HepG2 (cell line): ENCODE measurements around the gene SCN9A. TPM values are rescaled to one million over a fixed set of nuclear protein-coding genes. Genes with fewer than 3 reads are reported as not detected.

Experiments
- ARID4A ChIP-seq: sonication (generic); formaldehyde crosslinking; IDR thresholded peaks from 2 replicates; pipeline ENCODE4 v1.5.0; 2020; ENCODE audit warnings: mild to moderate bottlenecking, missing genetic modification reagents, borderline replicate concordance
- CEBPG ChIP-seq: IDR thresholded peaks from 2 replicates; pipeline ENCODE4 v1.6.1; 2016
- FOXJ3 ChIP-seq: sonication (generic); formaldehyde crosslinking; IDR thresholded peaks from 2 replicates; pipeline ENCODE4 v1.4.0; 2020; ENCODE audit warnings: missing genetic modification reagents, mild to moderate bottlenecking, borderline replicate concordance
- HDAC2 ChIP-seq: sonication (generic); formaldehyde crosslinking; IDR thresholded peaks from 2 replicates; pipeline ENCODE4 v1.4.0; 2020; ENCODE audit warnings: missing genetic modification reagents
- HHEX ChIP-seq: IDR thresholded peaks from 2 replicates; pipeline ENCODE4 v1.6.1; 2016; ENCODE audit warnings: control low read depth
- HNF1A ChIP-seq, 2 experiments: sonication (generic) in 1 of 2; formaldehyde crosslinking in 1 of 2; IDR thresholded peaks; 2 replicates each; pipeline versions ENCODE4 v1.4.0 to v1.6.1; 2016 to 2020; ENCODE audit warnings: borderline replicate concordance in 1 of 2, low read depth in 1 of 2, mild to moderate bottlenecking in 1 of 2, missing genetic modification reagents in 1 of 2
- IKZF5 ChIP-seq: IDR thresholded peaks from 2 replicates; pipeline ENCODE4 v1.6.1; 2018; ENCODE audit warnings: missing genetic modification reagents, mild to moderate bottlenecking, missing compliant biosample characterization
- NFE2L2 ChIP-seq: fragments of 150-350 bp; IDR thresholded peaks from 2 replicates; pipeline ENCODE4 v1.6.1; 2014; ENCODE audit warnings: low read length
- PAXIP1 ChIP-seq: sonication (generic); formaldehyde crosslinking; conservative IDR thresholded peaks from 2 replicates; pipeline ENCODE4 v1.4.0; 2020; ENCODE audit warnings: mild to moderate bottlenecking, missing genetic modification reagents, moderate library complexity
- PTBP1 ChIP-seq: fragments of 200-400 bp; formaldehyde crosslinking; IDR thresholded peaks from 2 replicates; pipeline ENCODE4 v1.6.1; 2018; ENCODE audit warnings: low read length, low read depth; ENCODE audit not compliant: poor library complexity, severe bottlenecking
- SOX13 ChIP-seq, 3 experiments: fragments of 450-650 bp in 1 of 3; sonication (generic) in 1 of 3; formaldehyde crosslinking in 1 of 3; IDR thresholded peaks in 2 of 3; conservative IDR thresholded peaks in 1 of 3; 2 replicates each; pipeline versions ENCODE4 v1.5.0 to v1.6.1; 2016 to 2020; ENCODE audit warnings: antibody characterized with exemption in 1 of 3, mild to moderate bottlenecking in 1 of 3, missing compliant biosample characterization in 1 of 3, missing genetic modification reagents in 1 of 3, moderate library complexity in 1 of 3
- ZMYM3 ChIP-seq: sonication (generic); formaldehyde crosslinking; IDR thresholded peaks from 2 replicates; pipeline ENCODE4 v1.5.1; 2020; ENCODE audit warnings: mild to moderate bottlenecking, missing genetic modification reagents
- ZMYM4 ChIP-seq: sonication (generic); formaldehyde crosslinking; IDR thresholded peaks from 2 replicates; pipeline ENCODE4 v1.8.1; 2023; ENCODE audit warnings: mild to moderate bottlenecking, missing genetic modification reagents
- ZNF543 ChIP-seq: sonication (generic); formaldehyde crosslinking; IDR thresholded peaks from 2 replicates; pipeline ENCODE4 v1.4.0; 2020; ENCODE audit warnings: mild to moderate bottlenecking, missing genetic modification reagents
- ZNF563 ChIP-seq: sonication (generic); formaldehyde crosslinking; IDR thresholded peaks from 2 replicates; pipeline ENCODE4 v1.8.0; 2022; ENCODE audit warnings: mild to moderate bottlenecking, moderate library complexity, missing genetic modification reagents
- ZNF883 ChIP-seq: sonication (generic); formaldehyde crosslinking; IDR thresholded peaks from 2 replicates; pipeline ENCODE4 v1.5.1; 2020; ENCODE audit warnings: mild to moderate bottlenecking, missing genetic modification reagents; ENCODE audit errors: not compliant biosample characterization
- polyA plus RNA-seq, 8 experiments: library from polyadenylated mRNA; depleted of rRNA in 3 of 8; stranded (reverse) in 7 of 8; unstranded in 1 of 8; fragments of >200 nt; fragmentation: Illumina TruSeq in 4 of 8; extraction: Trizol in 4 of 8; gene quantifications; 2 replicates each; pipeline versions ENCODE4 v1.2.1 to v1.2.3, GENCODE V29; 2011 to 2016; ENCODE audit warnings: low read depth in 4 of 8, missing spikeins in 1 of 8, mixed read lengths in 1 of 8; ENCODE audit not compliant: insufficient read depth in 1 of 8
- total RNA-seq, 5 experiments: library from RNA; depleted of rRNA; stranded (reverse); fragments of >200 nt; fragmentation: Illumina TruSeq; extraction: Trizol; gene quantifications; 2 replicates each; pipeline ENCODE4 v1.2.3, GENCODE V29; 2016; ENCODE audit warnings: low read depth in 1 of 5

SCN9A gene
- total and polyA plus RNA-seq, 2 of the 13 experiments (the other 11 are each of a cell fraction or from before 2014, with no cell fraction given), result 15.3 to 24.3 TPM

- TF ChIP-seq HNF1A (IDR thresholded peaks at IDR 0.05; ENCODE audit: low read depth) (no peak), HNF1A (CRISPR knock-in tag; IDR thresholded peaks at IDR 0.05; ENCODE audit: borderline replicate concordance) (no peak), HDAC2 (peak; percentile 32; the same call in 1 of the 2 replicates), PTBP1 (no peak), SOX13 (IDR thresholded peaks at IDR 0.05) (no peak), SOX13 (CRISPR knock-in tag; conservative IDR thresholded peaks at IDR 0.05 in 1 of 2, IDR thresholded peaks at IDR 0.05 in 1 of 2) (peak in 1 of 2 experiments; percentile 31; a peak in 1 of 4 replicates), IKZF5 (CRISPR knock-in tag) (no peak), HHEX (CRISPR knock-in tag) (no peak), CEBPG (peak; percentile 64; the same call in 1 of the 2 replicates), ZNF543 (0 out of 2 replicates have a peak, but pooled peaks have one; percentile 31), FOXJ3 (peak; percentile 60; the same call in 1 of the 2 replicates), ZMYM3 (CRISPR knock-in tag) (0 out of 2 replicates have a peak, but pooled peaks have one; percentile 8), PAXIP1 (peak; percentile 63), NFE2L2 (no peak), ZMYM4 (CRISPR knock-in tag) (peak; percentile 63; the same call in 1 of the 2 replicates), ARID4A (CRISPR knock-in tag) (no peak), ZNF563 (CRISPR knock-in tag) (no peak), ZNF883 (CRISPR knock-in tag) (no peak)
Measured at GRCh38 chr2:166163775-166164174, 212.0 kb downstream of the SCN9A start (continued).
